DND-41 (cell line): Measurements from ENCODE around the gene GLUD2.

Source experiments
- EZH2 ChIP-seq: IDR thresholded peaks from 3 replicates; pipeline ENCODE4 v1.6.1; 2012; ENCODE audit warnings: borderline replicate concordance, low read depth, mild to moderate bottlenecking, moderate library complexity, low read length, inconsistent platforms; ENCODE audit not compliant: severe bottlenecking
- TF ChIP-seq, protein P1 (sequence below): IDR thresholded peaks from 2 replicates; pipeline ENCODE4 v1.5.1; 2012; ENCODE audit warnings: borderline replicate concordance, low read length, moderate library complexity, mild to moderate bottlenecking; ENCODE audit not compliant: poor library complexity, severe bottlenecking; ENCODE audit errors: extremely low read depth

DNA sequence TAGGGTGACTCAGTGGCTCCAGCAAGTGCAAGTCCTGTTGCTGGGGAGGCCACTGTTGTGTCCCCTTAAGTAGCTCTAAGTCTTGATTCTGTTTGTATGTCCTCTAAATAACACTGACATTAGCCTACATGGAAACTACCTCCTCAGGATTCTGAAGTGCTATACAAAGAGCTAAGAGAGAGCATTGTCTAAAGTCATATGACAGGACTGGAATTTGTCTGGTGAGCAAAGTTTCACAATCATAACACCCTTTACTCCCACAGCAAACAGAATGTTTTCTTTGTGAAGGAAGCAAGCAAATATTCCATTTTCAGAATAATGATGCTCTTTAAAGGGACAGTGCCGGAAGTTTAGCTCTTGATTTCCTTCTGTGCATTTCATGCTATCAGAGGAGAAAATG, 38.5 kb upstream of the GLUD2 start:
- TF ChIP-seq, protein P1, sequence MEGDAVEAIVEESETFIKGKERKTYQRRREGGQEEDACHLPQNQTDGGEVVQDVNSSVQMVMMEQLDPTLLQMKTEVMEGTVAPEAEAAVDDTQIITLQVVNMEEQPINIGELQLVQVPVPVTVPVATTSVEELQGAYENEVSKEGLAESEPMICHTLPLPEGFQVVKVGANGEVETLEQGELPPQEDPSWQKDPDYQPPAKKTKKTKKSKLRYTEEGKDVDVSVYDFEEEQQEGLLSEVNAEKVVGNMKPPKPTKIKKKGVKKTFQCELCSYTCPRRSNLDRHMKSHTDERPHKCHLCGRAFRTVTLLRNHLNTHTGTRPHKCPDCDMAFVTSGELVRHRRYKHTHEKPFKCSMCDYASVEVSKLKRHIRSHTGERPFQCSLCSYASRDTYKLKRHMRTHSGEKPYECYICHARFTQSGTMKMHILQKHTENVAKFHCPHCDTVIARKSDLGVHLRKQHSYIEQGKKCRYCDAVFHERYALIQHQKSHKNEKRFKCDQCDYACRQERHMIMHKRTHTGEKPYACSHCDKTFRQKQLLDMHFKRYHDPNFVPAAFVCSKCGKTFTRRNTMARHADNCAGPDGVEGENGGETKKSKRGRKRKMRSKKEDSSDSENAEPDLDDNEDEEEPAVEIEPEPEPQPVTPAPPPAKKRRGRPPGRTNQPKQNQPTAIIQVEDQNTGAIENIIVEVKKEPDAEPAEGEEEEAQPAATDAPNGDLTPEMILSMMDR, result no peak
- TF ChIP-seq EZH2, result no peak
